ENCODE data around the gene LY6G6F.

DNA sequence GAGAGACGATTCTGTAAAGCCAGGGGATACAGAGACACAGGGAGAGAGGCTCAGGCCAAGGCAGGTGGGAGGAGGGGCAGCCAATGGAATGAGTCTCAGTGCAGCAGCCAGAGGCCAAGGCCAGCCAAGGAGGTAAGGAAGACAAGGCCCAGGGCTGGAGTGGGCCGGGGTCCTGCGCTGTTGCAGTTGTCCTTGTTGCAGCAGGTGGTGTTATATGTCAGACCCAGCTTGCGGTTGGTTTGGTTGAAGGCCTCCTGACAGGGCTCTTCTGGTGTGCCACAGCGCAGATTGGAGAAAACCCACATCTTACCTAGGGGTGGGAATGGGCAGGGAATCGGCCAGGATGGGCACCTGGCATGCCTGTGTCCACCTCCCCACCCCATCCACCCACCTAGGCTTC lies 12.3 kb downstream of the LY6G6F start:
- TF ChIP-seq, protein P1, sequence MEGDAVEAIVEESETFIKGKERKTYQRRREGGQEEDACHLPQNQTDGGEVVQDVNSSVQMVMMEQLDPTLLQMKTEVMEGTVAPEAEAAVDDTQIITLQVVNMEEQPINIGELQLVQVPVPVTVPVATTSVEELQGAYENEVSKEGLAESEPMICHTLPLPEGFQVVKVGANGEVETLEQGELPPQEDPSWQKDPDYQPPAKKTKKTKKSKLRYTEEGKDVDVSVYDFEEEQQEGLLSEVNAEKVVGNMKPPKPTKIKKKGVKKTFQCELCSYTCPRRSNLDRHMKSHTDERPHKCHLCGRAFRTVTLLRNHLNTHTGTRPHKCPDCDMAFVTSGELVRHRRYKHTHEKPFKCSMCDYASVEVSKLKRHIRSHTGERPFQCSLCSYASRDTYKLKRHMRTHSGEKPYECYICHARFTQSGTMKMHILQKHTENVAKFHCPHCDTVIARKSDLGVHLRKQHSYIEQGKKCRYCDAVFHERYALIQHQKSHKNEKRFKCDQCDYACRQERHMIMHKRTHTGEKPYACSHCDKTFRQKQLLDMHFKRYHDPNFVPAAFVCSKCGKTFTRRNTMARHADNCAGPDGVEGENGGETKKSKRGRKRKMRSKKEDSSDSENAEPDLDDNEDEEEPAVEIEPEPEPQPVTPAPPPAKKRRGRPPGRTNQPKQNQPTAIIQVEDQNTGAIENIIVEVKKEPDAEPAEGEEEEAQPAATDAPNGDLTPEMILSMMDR (conservative IDR thresholded peaks at IDR 0.05; ENCODE audit: low read depth in 2 of 2) = no peak
- TF ChIP-seq EZH2phosphoT487 (IDR thresholded peaks at IDR 0.05; ENCODE audit: unreplicated experiment) (no peak), STAT1 (IDR thresholded peaks at IDR 0.05; ENCODE audit: unreplicated experiment) (no peak), EZH2 (IDR thresholded peaks at IDR 0.05; ENCODE audit: low read depth, unreplicated experiment) (no peak), CREB1 (CRISPR knock-in tag; IDR thresholded peaks at IDR 0.05; ENCODE audit: low read depth) (no peak), POLR2AphosphoS5 (IDR thresholded peaks at IDR 0.05; ENCODE audit: low read depth) (no peak), ZNF331 (CRISPR knock-in tag; IDR thresholded peaks at IDR 0.05; ENCODE audit: low read depth) (no peak), JUNB (IDR thresholded peaks at IDR 0.05; ENCODE audit: unreplicated experiment) (no peak)
- TF ChIP-seq, protein P2, sequence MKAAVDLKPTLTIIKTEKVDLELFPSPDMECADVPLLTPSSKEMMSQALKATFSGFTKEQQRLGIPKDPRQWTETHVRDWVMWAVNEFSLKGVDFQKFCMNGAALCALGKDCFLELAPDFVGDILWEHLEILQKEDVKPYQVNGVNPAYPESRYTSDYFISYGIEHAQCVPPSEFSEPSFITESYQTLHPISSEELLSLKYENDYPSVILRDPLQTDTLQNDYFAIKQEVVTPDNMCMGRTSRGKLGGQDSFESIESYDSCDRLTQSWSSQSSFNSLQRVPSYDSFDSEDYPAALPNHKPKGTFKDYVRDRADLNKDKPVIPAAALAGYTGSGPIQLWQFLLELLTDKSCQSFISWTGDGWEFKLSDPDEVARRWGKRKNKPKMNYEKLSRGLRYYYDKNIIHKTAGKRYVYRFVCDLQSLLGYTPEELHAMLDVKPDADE (IDR thresholded peaks at IDR 0.05) = no peak
- TF ChIP-seq, protein P3, sequence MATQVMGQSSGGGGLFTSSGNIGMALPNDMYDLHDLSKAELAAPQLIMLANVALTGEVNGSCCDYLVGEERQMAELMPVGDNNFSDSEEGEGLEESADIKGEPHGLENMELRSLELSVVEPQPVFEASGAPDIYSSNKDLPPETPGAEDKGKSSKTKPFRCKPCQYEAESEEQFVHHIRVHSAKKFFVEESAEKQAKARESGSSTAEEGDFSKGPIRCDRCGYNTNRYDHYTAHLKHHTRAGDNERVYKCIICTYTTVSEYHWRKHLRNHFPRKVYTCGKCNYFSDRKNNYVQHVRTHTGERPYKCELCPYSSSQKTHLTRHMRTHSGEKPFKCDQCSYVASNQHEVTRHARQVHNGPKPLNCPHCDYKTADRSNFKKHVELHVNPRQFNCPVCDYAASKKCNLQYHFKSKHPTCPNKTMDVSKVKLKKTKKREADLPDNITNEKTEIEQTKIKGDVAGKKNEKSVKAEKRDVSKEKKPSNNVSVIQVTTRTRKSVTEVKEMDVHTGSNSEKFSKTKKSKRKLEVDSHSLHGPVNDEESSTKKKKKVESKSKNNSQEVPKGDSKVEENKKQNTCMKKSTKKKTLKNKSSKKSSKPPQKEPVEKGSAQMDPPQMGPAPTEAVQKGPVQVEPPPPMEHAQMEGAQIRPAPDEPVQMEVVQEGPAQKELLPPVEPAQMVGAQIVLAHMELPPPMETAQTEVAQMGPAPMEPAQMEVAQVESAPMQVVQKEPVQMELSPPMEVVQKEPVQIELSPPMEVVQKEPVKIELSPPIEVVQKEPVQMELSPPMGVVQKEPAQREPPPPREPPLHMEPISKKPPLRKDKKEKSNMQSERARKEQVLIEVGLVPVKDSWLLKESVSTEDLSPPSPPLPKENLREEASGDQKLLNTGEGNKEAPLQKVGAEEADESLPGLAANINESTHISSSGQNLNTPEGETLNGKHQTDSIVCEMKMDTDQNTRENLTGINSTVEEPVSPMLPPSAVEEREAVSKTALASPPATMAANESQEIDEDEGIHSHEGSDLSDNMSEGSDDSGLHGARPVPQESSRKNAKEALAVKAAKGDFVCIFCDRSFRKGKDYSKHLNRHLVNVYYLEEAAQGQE (IDR thresholded peaks at IDR 0.05; ENCODE audit: unreplicated experiment) = no peak
